Stimulated activated naive CD8-positive, alpha-beta T cell treated with anti-CD3 and anti-CD28 coated beads, Interleukin-15, Interleukin-2, amounts not matched to agents 100 U/mL and 50 U/mL, for 24 hours (primary cell): ENCODE measurements around the gene N4BP2L1.
A peak's percentile ranks its signal among the peaks of the same experiment; 100 is the strongest.
"Not testable (repeated sequence)": the region's sequence is repeated elsewhere in the genome, so short reads cannot be mapped to it uniquely, and the experiment has no call there.

Experiments used
- ATAC-seq: fragments of 150-1000 bp; cut with Tn5 transposase; one replicate; pipeline ENCODE4 v1.10.0; 2021
- DNase-seq: peaks from one replicate; pipeline ENCODE4 v3.0.0; 2021

Gene N4BP2L1

DNA sequence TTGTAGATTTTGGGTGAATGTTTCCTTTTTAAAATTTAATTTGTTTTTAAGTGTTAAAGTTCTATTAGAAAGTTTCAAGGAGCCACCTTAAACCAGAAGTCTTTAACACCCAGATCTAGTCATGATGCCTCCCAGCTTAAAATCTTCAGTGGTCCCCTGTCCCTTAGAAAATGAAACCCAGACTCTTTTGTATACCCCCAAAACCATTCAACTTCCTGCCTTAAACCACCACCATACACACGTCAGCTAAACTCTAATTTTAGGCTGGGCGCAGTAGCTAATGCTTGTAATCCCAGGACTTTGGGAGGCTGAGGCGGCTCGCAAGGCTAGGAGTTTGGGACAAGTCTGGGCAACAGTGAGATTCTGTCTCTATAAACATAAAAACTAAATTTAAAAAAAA lies 37.9 kb downstream of the N4BP2L1 start:
- peak; percentile 71 for ATAC-seq

DNA sequence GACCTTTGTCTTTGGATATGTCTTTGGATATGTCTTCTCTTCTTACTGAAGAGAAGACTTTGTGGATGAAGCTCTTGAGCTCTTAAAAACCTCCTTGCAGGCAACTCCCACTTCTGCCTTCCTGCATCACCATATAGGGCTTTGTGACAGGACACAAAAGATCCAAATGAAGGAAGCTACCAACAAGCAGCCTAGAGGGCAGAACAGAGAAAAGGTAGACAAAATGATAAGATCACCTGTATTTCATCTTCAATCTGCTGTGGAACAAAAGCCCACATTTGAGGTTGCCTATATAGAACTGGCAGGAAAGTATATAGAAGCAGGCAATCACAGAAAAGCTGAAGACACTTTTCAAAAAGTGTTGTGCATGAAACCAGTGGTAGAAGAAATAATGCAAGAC lies 42.5 kb downstream of the N4BP2L1 start:
- ATAC-seq = no peak
- no peak for DNase-seq

More for the DNA sequence above, 37.9 kb downstream of the N4BP2L1 start:
- DNase-seq = no peak

DNA sequence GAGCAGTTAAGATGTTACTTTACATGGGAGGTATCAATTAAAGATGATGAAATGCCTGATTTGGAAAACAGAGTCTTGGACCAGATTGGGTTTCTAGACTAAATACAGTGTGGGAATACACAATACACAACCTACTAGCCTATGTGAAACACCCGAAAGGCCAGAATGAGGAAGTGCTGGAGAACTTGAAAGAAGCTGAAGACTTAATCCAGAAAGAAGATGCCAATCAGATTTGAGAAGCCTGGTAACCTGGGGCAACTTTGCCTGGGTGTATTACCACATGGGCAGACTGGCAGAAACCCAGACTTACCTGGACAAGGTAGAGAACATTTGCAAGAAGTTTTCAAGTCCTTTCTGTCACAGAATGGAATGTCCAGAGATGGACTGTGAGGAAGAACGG lies 43.2 kb downstream of the N4BP2L1 start:
- ATAC-seq (no peak), DNase-seq (no peak)

DNA sequence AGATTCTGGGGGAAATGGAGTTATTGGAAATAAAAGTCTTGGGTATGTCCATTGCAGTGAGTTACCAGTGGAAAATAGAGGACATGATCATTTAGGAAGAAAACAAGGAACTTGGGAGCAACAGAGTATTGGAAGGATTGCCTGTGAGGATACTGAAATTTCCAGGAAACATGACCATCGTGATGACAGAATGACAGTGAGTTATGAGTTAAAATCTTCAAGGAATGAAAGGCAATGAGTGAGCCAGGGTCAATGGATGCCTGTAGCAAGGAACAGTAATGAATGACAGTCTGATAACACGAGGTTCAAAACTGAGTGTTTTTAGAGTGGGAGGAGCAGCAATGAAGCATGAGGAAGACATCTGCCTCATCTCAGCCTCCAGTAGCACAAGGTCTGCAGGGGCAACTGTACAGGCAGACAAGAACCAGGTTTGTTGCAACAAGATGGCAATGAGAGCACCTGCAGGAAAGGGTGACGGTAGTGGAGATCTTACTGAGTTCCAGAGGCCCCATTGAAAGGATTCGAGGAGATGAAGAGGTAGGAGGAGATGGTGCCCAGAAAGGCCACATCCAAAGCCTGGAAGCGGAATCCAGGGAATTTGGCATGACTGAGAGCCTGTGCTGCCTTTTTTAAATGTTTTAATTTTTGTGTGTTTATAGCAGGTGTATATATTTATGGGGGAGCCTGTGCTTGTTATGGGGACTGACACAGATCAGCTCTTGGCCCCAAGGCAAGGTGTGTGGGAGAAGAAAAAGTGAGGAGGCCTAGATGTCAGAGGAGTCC lies 43.9 kb downstream of the N4BP2L1 start:
- ATAC-seq (no peak), DNase-seq (no peak)

DNA sequence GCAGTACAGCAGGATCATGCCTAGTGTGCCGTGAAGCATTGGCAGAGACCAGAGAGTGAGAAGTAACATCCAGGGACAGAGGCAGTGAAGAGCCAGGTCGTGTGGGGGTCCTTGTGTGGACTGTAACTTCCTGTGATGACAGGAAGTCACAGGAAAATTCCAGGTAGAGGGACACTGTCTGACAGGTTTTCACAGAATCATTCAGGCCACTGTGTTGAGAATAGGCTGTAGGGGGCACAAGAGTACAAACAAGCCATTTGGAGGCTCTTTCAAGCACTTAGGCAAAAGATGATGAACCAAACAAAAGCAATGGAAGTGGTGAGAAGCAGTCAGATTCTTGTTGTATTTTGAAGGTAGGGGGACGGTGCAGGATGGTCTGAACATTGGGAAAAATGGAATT lies 46.4 kb downstream of the N4BP2L1 start:
- DNase-seq (no peak), ATAC-seq (no peak)

DNA sequence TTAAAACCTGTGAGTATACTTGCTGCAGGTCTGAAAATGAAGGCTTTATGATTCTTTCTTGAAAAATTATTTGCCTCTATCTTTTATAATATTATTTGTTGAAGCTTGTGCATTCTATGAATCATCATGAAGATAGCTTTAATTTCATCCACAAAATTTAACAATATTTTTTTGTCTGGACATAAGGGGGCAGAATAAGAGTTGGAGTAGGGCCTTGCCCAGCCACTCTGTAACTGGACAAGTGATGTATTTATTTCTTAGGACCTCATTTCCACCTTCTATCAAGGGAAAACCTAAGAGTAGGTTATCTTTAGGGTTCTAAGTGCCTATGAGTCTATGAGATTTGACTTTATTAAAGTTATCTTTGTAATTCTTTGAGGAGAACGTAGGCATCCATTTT lies 49.9 kb downstream of the N4BP2L1 start:
- DNase-seq = no peak
- ATAC-seq = no peak

DNA sequence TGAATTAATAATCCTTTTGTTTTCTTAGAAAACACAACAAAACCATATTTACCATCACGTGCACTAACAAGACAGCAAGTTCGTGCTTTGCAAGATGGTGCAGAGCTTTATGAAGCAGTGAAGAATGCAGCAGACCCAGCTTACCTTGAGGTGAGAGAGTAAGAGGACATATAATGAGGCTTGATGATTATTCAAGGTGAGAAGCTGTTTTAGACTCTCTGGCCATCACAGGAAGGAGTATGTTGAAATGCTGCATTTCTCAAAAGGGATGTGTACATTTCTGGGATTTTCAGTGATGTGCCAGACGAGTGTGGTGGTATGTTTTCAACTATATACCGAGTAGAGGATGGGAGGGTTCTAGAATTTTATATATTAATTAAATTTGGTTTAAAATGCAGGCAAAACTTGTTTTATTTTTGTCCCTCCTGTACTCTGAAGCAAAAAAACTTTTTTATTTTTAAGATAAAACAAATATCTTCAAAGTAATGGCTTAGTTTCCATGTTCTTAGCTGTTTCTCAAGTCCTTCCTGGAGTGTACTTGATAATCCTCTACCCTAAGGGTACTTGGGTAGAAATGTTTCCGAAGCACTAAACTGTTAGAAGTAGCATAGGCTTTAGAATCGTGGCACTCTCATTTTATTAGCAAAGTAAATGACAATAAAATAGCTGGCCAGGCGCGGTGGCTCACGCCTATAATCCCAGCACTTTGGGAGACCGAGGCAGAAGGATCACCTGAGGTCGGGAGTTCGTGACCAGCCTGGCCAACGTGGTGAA lies 51.1 kb downstream of the N4BP2L1 start:
- ATAC-seq = no peak
- no peak for DNase-seq

DNA sequence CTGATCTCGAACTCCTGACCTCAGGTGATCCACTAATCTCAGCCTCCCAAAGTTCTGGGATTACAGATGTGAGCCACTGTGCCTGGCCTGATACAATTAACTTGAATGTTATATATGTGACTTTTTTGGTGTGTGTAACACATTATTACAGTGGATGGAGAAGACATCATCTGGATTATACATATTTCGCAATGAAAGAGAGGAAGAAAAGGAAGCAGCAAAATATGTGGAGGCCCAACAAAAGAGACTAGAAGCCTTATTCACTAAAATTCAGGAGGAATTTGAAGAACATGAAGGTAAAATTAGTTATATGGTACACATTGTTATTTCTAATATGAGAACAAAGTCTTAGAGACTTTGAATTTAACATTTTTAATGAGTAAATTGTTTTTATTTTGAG lies 57.1 kb downstream of the N4BP2L1 start:
- DNase-seq (no peak), ATAC-seq (no peak)

DNA sequence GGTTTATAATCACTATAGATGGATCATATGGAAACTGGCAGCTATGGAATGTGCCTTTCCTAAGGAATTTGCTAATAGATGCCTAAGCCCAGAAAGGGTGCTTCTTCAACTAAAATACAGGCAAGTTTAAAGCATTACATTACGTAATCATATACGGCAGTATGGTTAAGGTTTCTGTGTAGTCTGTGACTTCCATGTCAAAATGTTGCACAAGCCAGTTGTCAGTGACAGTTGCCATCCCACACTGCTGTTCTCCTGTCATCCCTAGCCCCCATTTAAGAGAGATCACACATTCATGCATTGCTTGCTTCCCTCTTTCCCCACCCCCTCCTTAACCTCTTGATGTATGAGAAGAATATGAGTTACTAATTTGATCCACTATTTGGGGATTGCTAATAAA lies 65.4 kb downstream of the N4BP2L1 start:
- ATAC-seq (no peak), DNase-seq (no peak)

DNA sequence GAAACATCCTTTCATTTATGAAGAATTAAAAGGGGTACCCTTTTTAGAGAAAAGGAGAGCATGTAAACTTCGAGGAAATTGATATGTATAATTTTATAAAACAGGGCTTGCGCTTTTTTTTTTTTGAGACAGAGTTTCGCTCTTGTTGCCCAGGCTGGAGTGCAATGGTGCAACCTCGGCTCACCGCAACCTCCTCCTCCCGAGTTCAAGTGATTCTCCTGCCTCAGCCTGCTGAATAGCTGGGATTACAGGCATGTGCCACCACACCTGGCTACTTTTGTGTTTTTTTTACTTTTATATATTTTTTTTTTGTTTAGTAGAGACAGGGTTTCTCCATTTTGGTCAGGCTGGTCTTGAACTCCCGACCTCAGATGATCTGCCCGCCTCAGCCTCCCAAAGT lies 72.0 kb downstream of the N4BP2L1 start:
- not testable (repeated sequence) for DNase-seq, ATAC-seq

DNA sequence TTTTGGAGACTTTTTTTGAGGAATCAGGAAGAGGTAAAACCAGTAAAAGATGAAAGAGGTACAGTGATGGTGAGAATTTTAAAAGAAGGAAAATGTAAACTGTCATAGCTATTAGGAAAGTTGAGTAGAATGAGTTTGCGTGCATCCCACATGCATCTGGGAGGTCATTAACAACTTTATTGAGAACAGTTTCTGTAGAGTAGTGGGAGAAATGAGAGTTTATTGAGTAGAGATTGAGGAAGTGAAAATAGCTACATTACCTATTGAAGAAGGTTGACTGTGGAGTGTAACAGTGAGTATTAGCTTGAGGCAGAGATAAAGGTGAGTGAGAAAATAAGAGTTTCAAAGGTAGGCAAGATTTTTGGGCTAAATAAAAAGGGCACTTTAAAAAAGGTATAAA lies 73.9 kb downstream of the N4BP2L1 start:
- ATAC-seq (no peak), DNase-seq (no peak)

DNA sequence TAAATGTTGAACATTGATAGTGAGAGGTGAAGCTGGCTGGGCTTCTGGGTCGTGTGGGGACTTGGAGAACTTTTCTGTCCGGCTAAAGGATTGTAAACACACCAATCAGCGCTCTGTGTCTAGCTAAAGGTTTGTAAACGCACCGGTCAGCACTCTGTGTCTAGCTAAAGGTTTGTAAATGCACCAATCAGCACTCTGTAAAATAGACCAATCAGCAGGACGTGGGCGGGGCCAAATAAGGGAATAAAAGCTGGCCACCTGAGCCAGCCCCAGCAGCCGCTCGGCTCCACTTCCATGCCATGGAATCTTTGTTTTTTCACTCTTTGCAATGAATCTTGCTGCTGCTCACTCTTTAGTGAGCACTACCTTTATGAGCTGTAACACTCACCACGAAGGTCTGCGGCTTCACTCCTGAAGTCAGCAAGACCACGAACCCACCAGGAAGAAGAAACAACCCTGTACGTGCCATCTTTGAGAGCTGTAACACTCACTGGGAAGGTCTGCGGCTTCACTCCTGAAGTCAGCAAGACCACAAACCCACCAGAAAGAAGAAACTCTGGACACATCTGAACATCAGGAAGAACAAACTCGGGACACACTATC lies 77.0 kb downstream of the N4BP2L1 start:
- not testable (repeated sequence) for ATAC-seq, DNase-seq
